SK-N-SH (cell line): Measurements from ENCODE around the gene NKG7. TPM values are rescaled to one million over a fixed set of nuclear protein-coding genes. Genes with fewer than 3 reads are reported as not detected.

Experiments used
- CTCF ChIA-PET: fragments of 300-600, 350-600 bp; formaldehyde crosslinking; extraction: SDS; loops from one replicate; lab custom pipeline; 2021; lab: Yijun Ruan, JAX
- POLR2A ChIA-PET: fragments of 350-600 bp; sonication (Branson Sonifier 250); formaldehyde crosslinking; extraction: SDS; loops from one replicate; lab custom pipeline; 2020; ENCODE audit warnings: antibody characterized with exemption, inconsistent platforms; lab: Yijun Ruan, JAX
- DNase-seq: peaks from one replicate; pipeline ENCODE4 v3.0.0; 2012
- H2AFZ ChIP-seq: fragments of 200-600 bp; sonication (generic); 2 replicates; pipeline ENCODE4 v1.8.1; 2016; ENCODE audit warnings: antibody characterized with exemption, mild to moderate bottlenecking, low read depth
- H3F3A ChIP-seq: fragments of 200-600 bp; sonication (generic); replicated peaks from 2 replicates; pipeline ENCODE3; 2016; ENCODE audit warnings: antibody characterized with exemption, mild to moderate bottlenecking; ENCODE audit not compliant: insufficient read depth
- H3K27ac ChIP-seq, 2 experiments: fragments of 200-500 bp in 1 of 2; fragments of 200-600 bp in 1 of 2; sonication (Bioruptor generic) in 1 of 2; sonication (generic), shearing (Covaris generic) in 1 of 2; 2 replicates each; pipeline versions ENCODE4 v1.5.1 to v1.6.1; 2014 to 2016; ENCODE audit warnings: low read depth in 2 of 2, inconsistent platforms in 1 of 2, low read length in 1 of 2, mild to moderate bottlenecking in 1 of 2, mixed read lengths in 1 of 2
- H3K27me3 ChIP-seq: fragments of 200-600 bp; sonication (generic), shearing (Covaris generic); 2 replicates; pipeline ENCODE4 v1.6.1; 2016; ENCODE audit warnings: mixed run types; ENCODE audit not compliant: insufficient read depth
- H3K36me3 ChIP-seq, 2 experiments: fragments of 200-500 bp in 1 of 2; fragments of 200-600 bp in 1 of 2; sonication (Bioruptor generic) in 1 of 2; sonication (generic) in 1 of 2; replicated peaks in 1 of 2; 2 replicates each; pipeline versions ENCODE3 to v1.5.1; 2014 to 2016; ENCODE audit warnings: low read length in 1 of 2, mild to moderate bottlenecking in 1 of 2; ENCODE audit not compliant: insufficient read depth in 2 of 2, control insufficient read depth in 1 of 2
- H3K4me1 ChIP-seq, 2 experiments: fragments of 200-500 bp in 1 of 2; fragments of 200-600 bp in 1 of 2; sonication (Bioruptor generic) in 1 of 2; sonication (generic), shearing (Covaris generic) in 1 of 2; 2 replicates each; pipeline versions ENCODE4 v1.5.1 to v1.6.1; 2014 to 2016; ENCODE audit warnings: low read depth in 1 of 2, low read length in 1 of 2, mixed run types in 1 of 2; ENCODE audit not compliant: insufficient read depth in 2 of 2, control insufficient read depth in 1 of 2
- H3K4me2 ChIP-seq: fragments of 200-600 bp; sonication (generic), shearing (Covaris generic); 2 replicates; pipeline ENCODE4 v1.6.1; 2017; ENCODE audit warnings: mixed run types
- H3K4me3 ChIP-seq, 2 experiments: fragments of 200-500 bp in 1 of 2; fragments of 200-600 bp in 1 of 2; sonication (Bioruptor generic) in 1 of 2; sonication (generic), shearing (Covaris generic) in 1 of 2; 2 replicates each; pipeline versions ENCODE4 v1.5.1 to v1.8.1; 2014 to 2016; ENCODE audit warnings: low read depth in 2 of 2, inconsistent platforms in 1 of 2, low read length in 1 of 2, mild to moderate bottlenecking in 1 of 2, mixed read lengths in 1 of 2, moderate library complexity in 1 of 2
- H3K79me2 ChIP-seq: fragments of 200-600 bp; sonication (generic); 2 replicates; pipeline ENCODE4 v1.8.1; 2017; ENCODE audit warnings: mild to moderate bottlenecking; ENCODE audit not compliant: insufficient read depth
- H3K9ac ChIP-seq: fragments of 200-600 bp; sonication (generic); 2 replicates; pipeline ENCODE4 v1.6.1; 2017; ENCODE audit warnings: mixed run types
- H3K9me2 ChIP-seq: fragments of 200-600 bp; sonication (generic); 2 replicates; pipeline ENCODE4 v1.6.1; 2017; ENCODE audit warnings: mixed run types
- H3K9me3 ChIP-seq: fragments of 200-600 bp; sonication (generic); 2 replicates; pipeline ENCODE4 v1.6.1; 2017; ENCODE audit warnings: mixed run types, mild to moderate bottlenecking, moderate library complexity
- H4K20me1 ChIP-seq: fragments of 200-600 bp; sonication (generic); 2 replicates; pipeline ENCODE4 v1.6.1; 2017; ENCODE audit warnings: mild to moderate bottlenecking, mixed run types; ENCODE audit not compliant: insufficient read depth
- CTCF ChIP-seq: fragments of 200-600 bp; sonication (generic); IDR thresholded peaks from 2 replicates; pipeline ENCODE4 v1.6.1; 2017; ENCODE audit warnings: antibody characterized with exemption, mild to moderate bottlenecking, moderate library complexity
- FOXJ3 ChIP-seq: sonication (generic); formaldehyde crosslinking; IDR thresholded peaks from 2 replicates; pipeline ENCODE4 v1.5.1; 2020; ENCODE audit warnings: mild to moderate bottlenecking, missing genetic modification reagents
- FOXM1 ChIP-seq: IDR thresholded peaks from 2 replicates; pipeline ENCODE4 v1.4.0; 2012; ENCODE audit warnings: low read depth, mild to moderate bottlenecking
- MAX ChIP-seq: IDR thresholded peaks from 2 replicates; pipeline ENCODE4 v1.4.0; 2012; ENCODE audit warnings: low read depth
- PBX3 ChIP-seq: IDR thresholded peaks from 2 replicates; pipeline ENCODE4; 2012
- POLR2AphosphoS5 ChIP-seq: IDR thresholded peaks from 2 replicates; pipeline ENCODE4 v1.6.1; 2012; ENCODE audit warnings: low read depth, low read length
- RAD21 ChIP-seq: IDR thresholded peaks from 2 replicates; pipeline ENCODE4 v1.6.1; 2012; ENCODE audit warnings: mild to moderate bottlenecking, low read length
- RCOR1 ChIP-seq: fragments of 150-350 bp; IDR thresholded peaks from 2 replicates; pipeline ENCODE4 v1.6.1; 2017; ENCODE audit warnings: antibody characterized with exemption, low read length
- SIN3A ChIP-seq: IDR thresholded peaks from 2 replicates; pipeline ENCODE4 v1.6.1; 2012; ENCODE audit warnings: low read depth, mild to moderate bottlenecking, low read length, moderate library complexity, borderline replicate concordance
- SMC3 ChIP-seq: IDR thresholded peaks from 2 replicates; pipeline ENCODE4 v1.6.1; 2012; ENCODE audit warnings: low read depth, low read length, improper control_type of control experiment
- TAF1 ChIP-seq: IDR thresholded peaks from 2 replicates; pipeline ENCODE4 v1.6.1; 2012; ENCODE audit warnings: low read depth, mild to moderate bottlenecking, low read length, moderate library complexity, borderline replicate concordance
- ZBTB33 ChIP-seq: IDR thresholded peaks from 2 replicates; pipeline ENCODE4 v1.4.0; 2012; ENCODE audit warnings: low read depth, borderline replicate concordance
- whole genome bisulfite sequencing: methylation state at CpG from one replicate; pipeline ENCODE4 v1.1.6; 2017; ENCODE audit warnings: low lambda C conversion rate; 5-methylcytosine and 5-hydroxymethylcytosine counted together
- polyA plus RNA-seq, 3 experiments: library from polyadenylated mRNA; depleted of rRNA; stranded (reverse); fragments of >200 nt; gene quantifications; 2 replicates each; pipeline ENCODE4 v1.2.3, GENCODE V29; 2012

The NKG7 gene
- polyA plus RNA-seq (2012; rRNA removed) = not detected in 2 replicates
- polyA plus RNA-seq (2012; cell fraction: cytosol; rRNA removed) = not detected in 2 replicates
- polyA plus RNA-seq (2012; cell fraction: nucleus; rRNA removed) = not detected in 2 replicates

- Histone ChIP-seq H3K27me3 (peaks cover 20% of the 10 kb centered on the region; the same call in 1 of the 2 replicates), H4K20me1 (no peaks in the 10 kb centered on the region), H3K4me1 (peaks cover 0 to 7% of the 10 kb centered on the region in 2 experiments; a peak in 1 of 4 replicates), H3K36me3 (no peaks in the 10 kb centered on the region), H3K4me3 (no peak within 1 kb of the TSS), H3K9me3 (no peaks in the 10 kb centered on the region), H3K9me2 (no peaks in the 10 kb centered on the region), H3F3A (no peaks in the 10 kb centered on the region), H2AFZ (no peak within 1 kb of the TSS), H3K79me2 (no peaks in the 10 kb centered on the region), H3K9ac (no peak within 1 kb of the TSS), H3K27ac (no peak within 1 kb of the TSS), H3K4me2 (no peak within 1 kb of the TSS)
- POLR2A ChIA-PET = no interaction called here
- CTCF ChIA-PET = interaction anchor here (1.0 kb wide), 1 partner anchor 66 kb away, joined by 3 read pairs; no protein-coding TSS in a partner anchor
- TF ChIP-seq FOXJ3 (CRISPR knock-in tag) = no peak
- no peak for TF ChIP-seq CTCF
- TF ChIP-seq SMC3 = no peak
- no peak for TF ChIP-seq TAF1
- no peak for TF ChIP-seq ZBTB33
- no peak for DNase-seq
- WGBS = 30% methylated on average over 8 of the region's 9 CpGs
These were observed at the start of gene NKG7 for GRCh38 chr19:51372649-51373504. Gene NKG7, minus strand, starts transcription at chr19:51372654. Its CDS starts 119 bp downstream, at chr19:51372535.

- CTCF ChIA-PET = interaction anchor here (0.6 to 2.4 kb wide), 30 partner anchors 8 to 235 kb away, joined by 3 to 37 read pairs (median 4); partner anchors contain the start of gene VSIG10L
- POLR2A ChIA-PET = no interaction called here
- TF ChIP-seq TAF1 (0 out of 2 replicates have a peak, but pooled peaks have one; percentile 10), SIN3A (peak; percentile 69; the same call in 1 of the 2 replicates), RCOR1 (peak; percentile 57; the same call in 1 of the 2 replicates), MAX (0 out of 2 replicates have a peak, but pooled peaks have one; percentile 25), RAD21 (peak; percentile 62), CTCF (peak; percentile 93), SMC3 (peak; percentile 67), FOXM1 (no peak), PBX3 (no peak), POLR2AphosphoS5 (no peak)
These were observed 49.6 kb upstream of the NKG7 start for GRCh38 chr19:51422053-51422448.

More at GRCh38 chr19:51422053-51422448, 49.6 kb upstream of the NKG7 start:
- Histone ChIP-seq H3K9me3 (no peaks in the 10 kb centered on the region), H3F3A (no peaks in the 10 kb centered on the region), H3K79me2 (no peaks in the 10 kb centered on the region), H3K4me3 (no peak overlapping the region; a peak in 1 of 4 replicates), H3K9ac (no peak overlapping the region), H3K4me2 (no peak overlapping the region), H3K27ac (no peak overlapping the region), H3K9me2 (no peaks in the 10 kb centered on the region), H3K4me1 (no peaks in the 10 kb centered on the region; a peak in 1 of 4 replicates), H2AFZ (no peak overlapping the region), H3K36me3 (no peaks in the 10 kb centered on the region), H4K20me1 (no peaks in the 10 kb centered on the region), H3K27me3 (peaks cover 24% of the 10 kb centered on the region)
- peak; percentile 91 for DNase-seq
- 4% methylated on average over 7 of the region's 19 CpGs for WGBS
